ENCODE results near the gene UNC5B.
"Not testable (repeated sequence)": the region's sequence is repeated elsewhere in the genome, so short reads cannot be mapped to it uniquely, and the experiment has no call there.

UNC5B gene

DNA sequence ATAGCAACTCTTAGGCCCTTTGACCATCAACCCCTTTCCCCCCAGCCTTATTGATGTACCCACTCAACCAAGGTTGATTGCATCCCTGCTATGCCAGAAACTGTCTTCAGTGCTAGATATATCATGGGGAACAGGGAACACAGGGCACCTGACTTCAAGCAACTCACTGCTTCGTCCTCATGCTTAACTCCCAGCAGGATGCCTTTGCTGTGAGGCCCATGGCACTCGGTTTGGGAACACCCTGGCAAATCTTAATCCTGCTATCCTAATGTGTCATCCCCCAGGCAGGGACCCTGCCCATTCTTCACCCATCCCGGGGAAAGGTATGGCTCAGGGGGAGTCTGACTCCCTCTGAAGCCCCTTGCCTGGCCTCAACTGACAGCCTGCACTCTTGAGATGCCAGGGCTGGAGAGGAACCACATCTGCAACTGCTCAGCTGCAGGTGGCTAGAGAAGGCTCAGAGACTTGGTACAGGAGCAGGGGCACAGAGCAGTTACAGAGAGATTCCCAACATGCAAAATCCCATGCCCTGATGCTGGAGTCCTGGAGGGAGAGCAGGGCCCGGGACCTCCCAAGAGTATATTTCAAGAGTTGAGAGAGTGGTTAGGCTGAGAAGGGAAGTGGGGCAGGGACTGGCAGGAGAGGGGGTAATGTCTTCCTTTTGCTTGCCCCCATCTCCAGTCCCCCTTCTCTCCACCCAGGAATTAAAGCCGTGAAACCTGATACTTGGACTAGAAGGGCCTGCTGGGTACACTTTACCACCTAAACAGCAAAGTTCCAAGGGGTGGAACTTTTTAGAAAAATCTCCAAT, 2.4 kb upstream of the UNC5B start:
- no peak for DNase-seq (ENCODE audit: low spot score)

DNA sequence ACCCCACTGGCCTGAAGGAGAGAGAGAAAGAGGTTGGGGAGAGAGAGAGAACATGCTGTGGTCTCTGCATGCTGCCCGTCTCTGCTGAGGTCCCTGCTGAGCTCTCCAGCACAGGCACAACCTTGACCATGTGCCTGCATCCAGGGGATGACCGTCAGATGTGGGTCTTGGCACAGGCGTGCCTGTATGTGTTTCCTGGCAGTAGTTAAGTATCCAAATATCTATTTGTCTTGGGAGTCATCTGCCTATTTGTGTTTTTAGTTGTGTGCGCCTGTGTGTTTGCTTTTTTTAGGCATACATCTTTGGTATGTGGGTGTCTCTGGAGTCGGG, 1.9 kb upstream of the UNC5B start:
- no peak for DNase-seq (ENCODE audit: low spot score)

DNA sequence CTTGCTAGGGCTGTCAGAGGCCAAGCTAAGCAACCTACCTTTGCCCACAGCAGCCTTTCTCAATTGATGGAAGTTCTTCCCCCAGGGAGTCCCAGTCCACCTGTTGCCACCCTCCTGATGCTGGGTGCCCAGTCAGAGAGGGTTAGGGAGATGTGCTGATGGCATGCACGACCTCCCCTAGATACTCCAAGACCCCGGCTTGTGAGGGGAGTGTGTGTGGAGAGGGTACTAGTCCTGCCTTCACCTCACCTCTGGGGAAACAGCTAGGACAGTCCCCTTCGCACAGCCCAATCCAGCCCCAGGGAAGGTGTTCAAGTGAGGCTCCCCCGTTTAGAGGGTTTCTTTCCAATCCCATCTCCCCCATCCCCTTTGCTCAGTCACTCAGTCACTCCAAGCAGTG, 1.3 kb upstream of the UNC5B start:
- DNase-seq (ENCODE audit: low spot score) = no peak

DNA sequence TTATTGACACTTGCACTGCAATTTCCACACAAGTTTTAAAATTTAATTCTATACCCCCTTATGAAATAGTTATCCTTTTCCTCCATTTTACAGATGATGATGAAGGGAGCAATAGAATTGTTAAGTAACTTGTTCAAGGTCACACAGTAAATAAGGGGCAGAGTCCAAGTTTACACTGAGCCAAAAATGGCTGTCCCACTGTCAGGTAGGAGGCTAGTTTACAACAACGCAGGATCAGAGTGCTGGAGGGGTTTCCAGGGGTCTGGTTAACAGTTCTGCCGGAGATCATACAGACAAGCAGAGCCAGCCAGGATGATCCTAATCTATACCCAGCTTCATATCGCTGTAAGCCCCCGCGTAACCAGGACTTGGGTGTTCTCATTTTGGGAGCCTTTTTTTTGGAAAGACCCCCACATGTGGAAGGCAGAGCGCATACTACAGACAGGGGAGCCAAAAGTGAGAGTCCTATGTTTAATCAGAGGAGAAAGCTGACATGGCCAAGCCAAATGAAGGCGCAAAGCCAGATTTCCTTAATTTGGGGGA, 524 bp upstream of the UNC5B start:
- DNase-seq (ENCODE audit: low spot score) = no peak

DNA sequence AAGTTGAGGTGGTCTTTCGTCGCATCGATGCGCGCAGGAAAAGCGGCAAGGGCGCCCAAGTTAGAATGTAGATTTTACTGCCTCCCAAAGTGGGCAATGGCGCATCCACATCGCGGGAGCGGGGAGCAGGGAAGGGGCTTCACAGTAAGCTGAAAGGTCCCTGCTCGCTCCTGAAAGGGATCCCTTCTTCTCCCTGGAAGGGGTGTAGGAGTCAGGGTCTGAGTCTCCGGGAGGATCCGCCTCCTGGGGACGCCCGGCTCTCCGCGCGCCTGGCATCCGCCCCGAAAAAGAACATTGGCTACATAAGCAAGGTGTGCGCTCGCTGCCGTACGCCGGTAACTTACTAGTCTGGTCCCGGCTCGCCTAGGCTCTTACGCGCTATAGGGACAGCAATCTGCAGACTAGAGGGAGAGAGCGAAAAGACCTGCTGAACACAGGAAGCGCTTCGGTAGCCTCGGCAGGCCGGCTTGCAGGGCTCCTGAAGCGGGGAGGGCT, 804 bp downstream of the UNC5B start:
- DNase-seq (ENCODE audit: low spot score) = peak; percentile 8

DNA sequence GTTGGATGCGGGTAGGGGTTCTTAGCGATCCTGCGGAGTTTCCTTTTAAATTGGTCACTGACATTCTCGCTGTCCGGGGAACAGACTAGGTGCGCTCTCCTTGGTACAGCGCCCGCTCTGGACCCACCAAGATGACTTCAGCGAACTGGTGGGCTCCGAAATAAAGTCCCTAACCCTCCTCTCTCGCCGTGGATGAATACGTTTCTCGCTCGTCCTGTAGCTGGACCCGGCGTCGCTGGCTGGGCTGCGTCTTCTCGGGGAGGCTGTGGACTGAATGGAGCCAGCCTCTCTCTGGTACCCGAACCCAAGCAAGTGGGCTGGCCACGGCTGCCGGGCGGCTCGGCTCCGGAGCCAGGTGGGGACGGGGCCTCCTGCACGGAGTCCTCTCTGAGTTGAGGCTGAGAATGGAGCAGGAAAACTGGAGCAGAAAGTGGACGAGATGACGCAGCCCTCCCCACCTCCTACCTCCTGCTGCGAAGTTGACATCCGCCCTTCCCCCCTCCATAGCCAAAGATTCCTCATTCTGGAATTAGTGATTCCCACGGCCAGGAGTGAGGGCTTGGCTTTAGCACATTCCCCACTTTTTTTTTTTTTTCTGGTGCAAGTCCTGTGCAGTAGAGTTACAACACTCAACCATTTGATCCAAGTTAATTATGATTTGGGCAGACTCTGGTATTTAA, 1.5 kb downstream of the UNC5B start:
- DNase-seq (ENCODE audit: low spot score) = no peak

DNA sequence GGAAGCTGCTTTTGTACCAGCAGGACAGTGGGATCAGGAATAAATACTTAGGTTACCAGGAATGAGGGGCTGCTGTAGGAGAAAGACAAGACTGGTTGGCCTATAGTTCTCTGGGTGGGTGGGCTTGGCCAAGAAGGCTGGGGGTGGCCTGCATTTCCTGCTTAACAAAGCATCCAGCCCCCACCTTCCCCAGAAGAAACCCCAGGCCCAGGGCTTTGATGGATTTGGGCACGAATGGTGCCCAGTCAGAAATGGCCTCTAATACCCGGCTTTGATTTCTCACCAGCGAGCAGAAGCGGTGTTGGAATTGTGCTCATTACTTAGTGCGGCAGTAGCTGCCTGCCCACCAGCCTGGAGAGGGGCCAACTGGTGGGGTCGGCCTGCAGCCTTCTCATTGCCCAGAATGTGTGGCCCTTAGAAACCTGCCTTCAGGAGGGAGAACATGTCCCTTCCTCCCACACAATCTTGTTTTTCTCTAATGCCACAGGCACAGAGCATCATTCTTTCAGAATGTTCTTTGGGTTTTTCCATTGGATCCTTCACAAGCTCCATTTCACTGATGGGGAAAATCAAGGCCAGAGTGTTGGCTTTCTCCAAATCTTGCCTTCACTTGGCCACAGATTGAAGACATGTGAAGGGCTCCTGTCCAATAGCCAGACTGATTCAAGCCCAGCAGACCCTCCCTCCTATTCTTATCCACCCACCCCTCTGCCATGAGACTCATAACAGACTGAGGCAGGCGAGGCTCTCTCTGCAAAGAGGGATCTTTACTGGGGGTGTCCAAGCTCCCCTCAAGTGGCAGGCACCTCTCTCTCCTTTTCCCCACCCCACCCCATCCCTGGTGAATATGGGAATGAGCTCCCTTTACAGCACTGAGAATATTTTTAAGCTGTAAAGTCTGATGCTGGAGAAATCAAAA, 2.5 kb downstream of the UNC5B start:
- no peak for DNase-seq (ENCODE audit: low spot score)

DNA sequence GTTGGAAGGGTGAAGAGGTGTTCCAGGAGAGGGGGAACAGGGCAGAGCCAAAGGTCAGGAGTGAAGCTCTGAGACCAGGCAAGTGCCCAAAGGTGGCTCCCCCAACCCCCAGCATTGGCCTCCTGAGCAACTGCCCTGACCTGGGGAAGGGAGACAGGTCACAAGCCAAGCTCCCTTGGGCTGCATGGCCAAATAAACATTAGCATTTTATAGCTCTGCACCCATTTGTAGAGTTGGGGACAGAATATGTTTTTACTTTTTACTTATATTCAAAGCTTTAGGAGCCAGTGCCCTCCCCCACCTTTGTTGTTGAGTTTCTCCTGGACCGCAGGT, 4.0 kb downstream of the UNC5B start:
- no peak for DNase-seq (ENCODE audit: low spot score)

DNA sequence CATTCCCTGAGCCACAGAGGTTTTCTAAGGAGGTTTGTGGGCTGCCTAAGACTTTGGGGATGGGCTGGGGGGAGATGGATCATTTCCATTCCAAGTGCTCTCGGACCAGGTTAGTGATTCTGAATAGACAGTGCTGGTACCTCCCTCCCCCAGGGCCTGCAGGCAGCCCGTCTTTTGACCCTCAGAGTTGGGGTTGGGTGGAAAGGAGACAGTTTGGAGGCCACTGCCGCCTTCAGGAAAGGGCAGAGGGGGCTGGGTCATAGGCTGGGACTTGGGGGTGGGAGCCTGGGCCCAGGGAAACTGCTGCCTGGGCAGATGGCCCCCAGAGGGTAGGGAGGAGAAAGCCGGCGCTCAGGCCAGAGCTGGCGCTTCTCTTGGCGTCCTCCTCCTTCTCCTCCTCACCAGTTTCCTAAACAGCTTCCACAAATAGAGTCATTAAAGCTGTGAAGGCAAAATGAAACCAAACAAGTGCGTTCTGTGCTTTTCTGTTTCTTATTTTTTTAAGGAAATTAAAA, 4.4 kb downstream of the UNC5B start:
- no peak for DNase-seq (ENCODE audit: low spot score)

DNA sequence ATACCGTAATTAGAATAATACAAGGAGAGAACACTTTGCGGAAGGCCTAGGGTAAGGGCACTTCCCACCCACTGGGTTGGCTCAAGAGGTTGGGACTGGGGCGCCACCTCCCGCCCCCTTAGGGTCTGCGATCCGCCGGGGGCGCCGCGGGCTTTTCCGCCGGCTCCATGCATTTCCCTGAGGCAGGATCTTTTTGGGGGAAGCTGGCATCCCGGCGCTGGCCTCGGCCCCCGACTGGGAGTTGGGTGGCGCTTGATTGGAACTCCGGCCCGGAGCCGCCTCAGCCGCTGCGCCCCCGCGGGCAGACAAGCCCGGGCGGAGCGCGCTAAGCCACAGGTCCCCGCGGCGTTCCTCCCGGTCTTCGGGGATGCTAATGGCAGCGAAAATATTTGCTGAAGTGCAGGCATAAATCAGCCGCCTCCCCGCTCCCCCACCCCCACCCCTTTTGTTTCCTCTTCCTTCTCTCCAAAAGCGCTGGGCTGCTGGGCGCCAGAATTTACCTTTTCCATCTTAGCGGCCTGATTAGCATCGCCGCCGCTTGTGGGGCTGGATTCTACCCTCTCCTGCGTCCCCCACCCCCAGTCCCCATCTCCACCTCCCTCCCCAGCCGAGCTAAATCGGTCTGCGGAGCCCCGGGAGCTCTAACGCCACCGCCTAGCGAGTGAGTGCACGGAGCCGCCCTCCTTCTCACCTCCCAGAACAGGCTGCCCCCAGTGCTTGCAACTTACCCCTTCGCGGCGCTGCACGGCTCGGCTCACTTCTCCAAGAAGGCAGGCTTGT, 5.1 kb downstream of the UNC5B start:
- no peak for DNase-seq (ENCODE audit: low spot score)

DNA sequence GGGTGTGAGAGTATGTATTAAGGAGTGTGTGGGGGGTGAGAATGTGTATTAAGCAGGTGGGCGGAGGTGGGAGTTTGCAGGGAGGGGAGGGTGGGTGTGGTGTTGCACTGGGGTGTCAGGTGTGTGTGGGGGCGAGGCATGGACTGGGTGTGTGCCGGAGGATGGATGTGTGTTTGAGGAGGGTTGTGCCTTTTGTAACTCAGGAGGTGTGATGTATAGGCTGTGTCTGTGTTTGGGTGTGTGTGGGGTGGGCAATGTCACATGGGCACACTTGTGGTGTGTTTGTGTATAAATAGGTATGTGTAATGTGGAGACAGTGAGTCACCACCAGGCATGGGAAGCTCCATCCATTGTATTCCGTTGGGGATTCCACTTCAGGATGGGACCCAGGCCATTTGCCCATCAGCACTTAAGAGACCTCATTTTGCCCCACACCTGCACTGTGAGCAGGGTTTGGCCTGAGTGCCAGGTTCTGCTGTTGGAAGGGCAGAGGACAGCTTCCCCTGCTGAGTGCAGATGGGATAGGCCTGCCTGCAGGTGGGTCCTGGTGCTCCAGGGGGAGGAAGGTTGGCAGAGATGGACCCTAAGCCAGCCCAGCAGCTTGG, 5.8 kb downstream of the UNC5B start:
- DNase-seq (ENCODE audit: low spot score) = no peak

DNA sequence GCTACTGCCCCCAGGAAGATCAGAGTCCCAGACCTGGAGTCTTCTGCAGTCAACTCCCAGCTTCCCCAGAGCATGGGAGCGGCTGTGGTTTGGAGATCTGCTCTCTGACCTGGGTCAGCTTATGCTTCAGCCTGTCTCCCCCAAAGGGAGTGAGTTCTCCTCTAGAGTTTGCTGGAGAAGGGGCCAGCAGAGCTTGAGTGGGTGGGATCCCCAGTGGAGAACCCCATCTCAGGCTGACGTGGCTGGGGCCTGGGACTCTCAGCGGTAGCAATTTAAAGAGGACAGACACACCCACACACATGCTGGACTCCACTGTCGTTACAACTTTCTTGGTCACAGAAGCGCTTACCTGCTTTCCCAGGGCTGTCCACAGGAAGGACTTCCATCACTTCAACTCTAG, 6.3 kb downstream of the UNC5B start:
- no peak for DNase-seq (ENCODE audit: low spot score)

DNA sequence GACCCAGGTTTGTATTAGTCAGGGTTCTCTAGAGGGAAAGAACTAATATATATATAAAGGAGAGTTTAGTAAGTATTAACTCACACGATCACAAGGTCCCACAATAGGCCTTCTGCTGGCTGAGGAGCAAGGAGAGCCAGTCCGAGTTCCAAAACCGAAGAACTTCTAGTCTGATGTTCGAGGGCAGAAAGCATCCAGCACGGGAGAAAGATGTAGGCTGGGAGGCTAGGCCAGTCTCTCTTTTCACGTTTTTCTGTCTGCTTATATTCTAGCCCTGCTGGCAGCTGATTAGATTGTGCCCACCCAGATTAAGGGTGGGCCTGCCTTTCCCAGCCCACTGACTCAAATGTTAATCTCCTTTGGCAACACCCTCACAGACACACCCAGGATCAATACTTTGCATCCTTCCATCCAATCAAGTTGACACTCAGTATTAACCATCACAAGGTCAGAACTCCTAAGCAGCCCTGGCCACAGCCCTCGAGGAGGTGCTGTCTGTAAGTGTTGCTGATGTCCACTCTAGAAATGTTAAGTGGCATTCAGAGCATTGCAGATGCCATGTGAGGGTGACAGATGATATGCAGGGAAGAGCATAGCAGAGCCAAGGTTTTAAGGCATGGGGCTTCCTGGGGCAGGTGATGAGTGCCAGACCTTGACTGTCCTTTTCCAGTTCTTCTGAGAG, 7.0 kb downstream of the UNC5B start:
- not testable (repeated sequence) for DNase-seq (ENCODE audit: low spot score)

DNA sequence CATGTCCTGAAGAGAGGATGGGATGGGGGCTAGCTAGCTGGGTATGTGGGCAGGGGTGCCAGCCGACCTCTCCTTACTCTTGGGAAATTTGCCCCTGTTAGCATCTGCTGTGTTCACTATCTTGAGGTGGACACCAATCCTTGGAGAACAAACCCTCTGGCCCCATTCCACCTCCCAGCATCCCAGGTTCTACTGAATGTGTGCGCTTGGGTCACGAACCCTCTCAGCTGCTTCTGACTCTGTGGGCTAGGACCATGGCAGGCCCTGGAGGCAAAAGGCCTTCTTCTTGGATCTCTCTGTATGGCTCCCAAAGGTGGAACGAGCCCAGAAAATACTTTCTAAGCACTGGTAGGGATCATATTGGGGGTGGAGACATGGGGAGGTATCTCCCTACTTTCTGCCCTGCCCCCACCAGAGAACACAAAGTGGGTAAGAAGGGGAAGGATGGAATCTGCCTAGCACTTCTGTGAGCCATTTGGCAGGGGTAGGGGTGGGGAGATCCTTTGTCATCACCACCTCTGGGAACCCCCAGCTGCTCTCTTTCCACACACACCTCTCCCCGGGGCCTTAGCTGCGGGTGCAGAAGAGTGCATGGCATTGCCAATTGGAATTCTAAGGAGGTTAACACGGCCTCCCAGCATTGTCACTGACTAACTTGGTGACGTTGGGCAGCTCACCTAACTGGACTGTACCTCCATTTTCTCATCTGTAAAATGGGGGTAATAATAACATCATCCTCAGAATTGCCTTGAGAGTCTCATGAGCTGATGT, 7.7 kb downstream of the UNC5B start:
- DNase-seq (ENCODE audit: low spot score) = no peak

DNA sequence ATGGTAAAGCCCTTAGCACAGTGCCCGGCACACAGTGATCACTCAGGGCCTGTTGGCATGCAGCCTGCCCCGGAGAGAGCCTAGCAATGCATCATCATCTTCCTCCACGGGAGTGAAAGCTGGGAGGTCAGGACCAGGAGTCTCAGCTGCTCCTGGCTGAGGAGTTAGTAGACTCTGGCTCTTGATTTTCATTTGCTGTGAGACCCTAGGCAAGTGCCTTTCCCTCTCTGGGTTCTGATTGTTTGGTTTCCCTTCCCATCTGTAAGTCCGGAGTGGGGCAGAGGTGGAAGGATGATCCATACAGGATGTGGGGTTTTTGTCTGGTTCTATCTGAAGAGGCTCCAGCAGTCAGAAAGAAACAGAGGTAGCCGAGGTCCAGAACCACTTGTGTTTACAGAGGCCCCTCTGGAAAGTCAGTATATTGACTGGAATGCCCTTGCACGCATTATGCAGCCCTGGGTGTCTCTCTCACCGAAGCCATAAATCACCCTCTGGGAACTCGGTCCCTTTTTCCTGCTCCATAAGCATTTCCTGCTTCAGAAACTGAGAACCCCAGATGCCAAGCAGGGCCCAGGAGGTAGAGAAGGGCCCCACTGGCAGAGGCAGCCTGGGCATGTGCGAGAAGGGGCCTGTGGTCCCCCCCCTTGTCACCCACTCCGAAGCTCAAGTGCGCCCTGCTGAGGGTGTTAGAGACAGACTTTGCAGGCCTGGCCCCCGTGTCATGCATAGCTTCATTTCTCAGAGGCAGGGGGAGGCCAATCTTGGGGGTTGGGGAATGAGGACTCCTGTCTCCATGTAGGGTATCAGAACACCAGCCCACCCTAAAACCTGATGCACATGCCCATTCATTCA, 8.5 kb downstream of the UNC5B start:
- no peak for DNase-seq (ENCODE audit: low spot score)

DNA sequence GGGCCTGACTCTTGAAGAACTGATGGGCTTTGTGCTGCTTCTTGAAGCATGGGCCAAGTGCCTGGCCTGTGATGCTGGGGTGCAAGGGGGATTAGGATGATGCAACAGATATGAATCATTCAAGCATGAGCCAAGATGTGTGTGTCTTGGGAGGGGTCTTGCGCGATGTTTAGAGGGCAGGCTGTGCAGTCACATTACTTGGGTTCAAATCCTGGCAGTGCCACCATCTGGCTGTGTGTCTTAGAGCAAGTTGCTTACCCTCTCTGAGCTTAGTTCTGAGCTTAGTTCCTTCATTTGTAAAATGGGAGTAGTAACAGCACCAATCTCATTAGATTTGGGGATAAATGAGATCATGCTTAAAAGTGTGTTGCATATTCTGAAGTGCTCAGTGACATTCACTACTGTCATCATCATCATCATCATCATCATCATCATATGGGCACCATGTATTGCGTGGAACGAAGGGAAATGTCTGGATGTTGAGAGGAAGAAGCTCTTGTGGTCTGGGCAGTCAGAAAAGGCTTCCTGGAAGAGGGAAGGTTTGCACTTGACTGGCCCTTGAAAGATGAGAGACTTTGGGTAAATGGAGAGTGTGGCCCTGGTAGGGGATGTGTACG, 9.3 kb downstream of the UNC5B start:
- no peak for DNase-seq (ENCODE audit: low spot score)

DNA sequence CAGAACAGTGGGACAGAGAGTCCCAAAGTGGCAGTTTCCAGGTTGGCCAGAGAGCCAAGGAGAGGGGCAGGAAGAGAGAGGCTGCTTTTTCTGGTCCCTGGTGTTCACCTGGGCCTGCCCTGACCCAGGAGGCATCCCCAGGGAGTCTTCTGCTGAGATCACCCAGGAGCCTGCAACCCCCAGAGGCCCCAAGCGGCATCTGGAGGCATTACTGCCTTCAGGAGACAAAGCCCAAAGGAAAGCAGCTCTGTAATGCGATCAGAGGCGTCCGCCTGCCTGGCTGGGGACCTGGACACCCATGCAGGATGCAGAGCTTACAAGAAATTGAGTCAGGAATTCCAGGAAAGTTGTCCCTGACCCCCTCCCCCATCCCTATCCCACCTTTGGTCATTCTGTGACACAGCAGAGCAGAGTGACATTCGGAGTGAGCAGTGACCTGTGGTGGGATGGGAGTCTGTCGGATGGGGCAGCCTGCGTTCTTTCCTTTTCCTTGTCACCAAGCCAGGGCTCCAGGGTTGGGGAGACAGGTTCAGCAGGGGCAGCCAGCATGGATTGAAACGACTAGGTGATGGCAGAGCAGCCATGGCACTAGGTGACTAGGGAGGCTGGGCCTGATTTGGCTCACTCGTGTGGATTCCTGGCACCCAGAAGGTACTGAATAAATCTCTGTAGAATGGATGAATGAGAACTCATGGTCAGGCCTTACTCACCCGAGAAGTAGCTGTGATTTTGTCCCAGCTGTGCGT, 10.4 kb downstream of the UNC5B start:
- DNase-seq (ENCODE audit: low spot score) = no peak

Measured in CD4-positive, alpha-beta T cell treated with Interleukin-2 at 100 ng/mL for 4 hours (primary cell).